ENCODE data around the gene LRRC2.
A peak's percentile ranks its signal among the peaks of the same experiment; 100 is the strongest.

Gene LRRC2

GRCh38 chr3:46553154-46553553 lies 12.9 kb downstream of the LRRC2 start:
- H3K27ac ChIP-seq (replicated peaks) = no peak overlapping the region
- H3K27me3 ChIP-seq (ENCODE audit: insufficient read depth, poor library complexity, severe bottlenecking) = no peaks in the 10 kb centered on the region
- TF ChIP-seq SPI1 (IDR thresholded peaks at IDR 0.05; ENCODE audit: borderline replicate concordance, low read depth) (no peak), REST (IDR thresholded peaks at IDR 0.05; ENCODE audit: insufficient replicate concordance, low read depth) (no peak), POLR2AphosphoS5 (IDR thresholded peaks at IDR 0.05; ENCODE audit: low read depth) (no peak), CTCF (IDR thresholded peaks at IDR 0.05; ENCODE audit: insufficient read depth, low read length) (no peak), GABPA (IDR thresholded peaks at IDR 0.05; ENCODE audit: low read depth) (no peak)
- no peak overlapping the region for H3K4me3 ChIP-seq (replicated peaks; ENCODE audit: insufficient read depth, low read length)
- peak in 1 of 2 experiments; percentile 30 for DNase-seq (ENCODE audit: low read depth in 1 of 2, low spot score in 1 of 2)

GRCh38 chr3:46552538-46552937 lies 13.6 kb downstream of the LRRC2 start:
- no peak for DNase-seq (ENCODE audit: low read depth in 1 of 2, low spot score in 1 of 2)
- Histone ChIP-seq H3K4me3 (replicated peaks; ENCODE audit: insufficient read depth, low read length) (no peak overlapping the region), H3K27me3 (ENCODE audit: insufficient read depth, poor library complexity, severe bottlenecking) (no peaks in the 10 kb centered on the region), H3K27ac (replicated peaks) (no peak overlapping the region)
- TF ChIP-seq GABPA (IDR thresholded peaks at IDR 0.05; ENCODE audit: low read depth) (no peak), SPI1 (IDR thresholded peaks at IDR 0.05; ENCODE audit: borderline replicate concordance, low read depth) (no peak), CTCF (IDR thresholded peaks at IDR 0.05; ENCODE audit: insufficient read depth, low read length) (no peak), POLR2AphosphoS5 (IDR thresholded peaks at IDR 0.05; ENCODE audit: low read depth) (no peak), REST (IDR thresholded peaks at IDR 0.05; ENCODE audit: insufficient replicate concordance, low read depth) (no peak)

- no peak for TF ChIP-seq GABPA (IDR thresholded peaks at IDR 0.05; ENCODE audit: low read depth)
- no peak for TF ChIP-seq SPI1 (IDR thresholded peaks at IDR 0.05; ENCODE audit: borderline replicate concordance, low read depth)
- TF ChIP-seq CTCF (IDR thresholded peaks at IDR 0.05; ENCODE audit: insufficient read depth, low read length) = no peak
- no peak for TF ChIP-seq REST (IDR thresholded peaks at IDR 0.05; ENCODE audit: insufficient replicate concordance, low read depth)
- no peak overlapping the region for H3K4me3 ChIP-seq (replicated peaks; ENCODE audit: insufficient read depth, low read length)
- no peak for DNase-seq (ENCODE audit: low read depth in 1 of 2, low spot score in 1 of 2)
- no peaks in the 10 kb centered on the region for H3K27me3 ChIP-seq (ENCODE audit: insufficient read depth, poor library complexity, severe bottlenecking)
- H3K27ac ChIP-seq (replicated peaks) = no peak overlapping the region
Observed at GRCh38 chr3:46551615-46552014, 14.5 kb downstream of the LRRC2 start.

Data from HL-60 (cell line).